ENCODE results near the gene MCC.
"Not testable (repeated sequence)": the region's sequence is repeated elsewhere in the genome, so short reads cannot be mapped to it uniquely, and the experiment has no call there.

Gene MCC

DNA sequence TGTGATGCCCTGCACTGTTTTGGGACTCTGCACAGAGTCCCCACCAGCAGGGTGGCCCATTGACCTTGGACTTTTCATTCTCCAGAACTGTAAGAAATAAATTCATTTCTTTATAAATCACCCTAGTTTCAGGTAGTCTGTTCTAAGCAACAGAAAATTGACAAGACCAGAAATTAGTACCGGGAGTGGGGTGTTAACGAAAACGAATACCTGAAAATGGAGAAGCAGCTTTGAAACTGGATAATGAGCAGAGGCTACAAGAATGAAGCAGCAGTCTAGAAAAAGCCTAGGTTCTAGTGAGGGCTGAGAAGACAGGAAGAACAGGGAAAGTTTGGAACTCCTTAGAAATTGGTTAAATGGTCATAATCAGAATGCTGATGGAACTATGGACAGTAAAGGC, 2.1 kb upstream of the MCC start:
- no peak for DNase-seq (ENCODE audit: low read depth)

DNA sequence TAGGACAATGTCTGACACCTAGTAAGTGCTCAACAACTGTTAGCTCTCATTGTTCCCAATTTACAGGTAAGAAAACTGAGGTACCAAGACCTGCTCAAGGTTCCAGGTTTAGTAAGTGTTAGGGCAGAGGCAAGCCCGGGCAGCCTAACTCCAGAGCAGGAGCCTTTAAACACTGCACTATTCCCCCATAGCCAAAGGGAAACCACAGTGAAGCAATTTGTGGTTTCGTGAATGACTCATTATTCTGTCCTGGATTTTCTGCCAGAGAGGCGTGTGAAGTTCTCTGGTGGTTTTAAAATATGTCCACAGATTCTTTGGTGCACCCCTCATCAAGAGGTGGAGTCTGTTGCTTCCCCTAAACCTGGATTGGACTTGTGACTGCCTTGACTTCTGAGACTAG, 1.0 kb upstream of the MCC start:
- DNase-seq (ENCODE audit: low read depth), result no peak

- no peak for DNase-seq (ENCODE audit: low read depth)
Observed at GRCh38 chr5:113488645-113489184, 462 bp upstream of the MCC start.

DNA sequence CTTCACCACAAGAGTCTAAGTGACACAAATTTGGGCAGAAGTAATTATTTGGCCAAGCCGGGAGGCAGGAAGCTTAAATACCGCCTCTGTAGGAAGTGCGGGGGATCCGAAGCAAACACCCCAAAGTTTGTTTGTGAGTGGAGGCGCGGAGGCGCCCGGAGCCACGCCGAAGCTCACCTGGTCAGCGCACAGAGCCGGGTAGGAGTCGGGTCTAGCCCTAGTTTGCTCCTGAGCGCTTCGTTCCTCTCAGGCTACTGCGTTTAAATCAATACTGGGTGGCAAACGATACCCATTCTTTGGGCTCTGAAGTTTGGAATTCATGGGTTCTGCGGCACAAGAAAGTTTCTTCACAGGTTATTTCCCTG, 855 bp downstream of the MCC start:
- DNase-seq (ENCODE audit: low read depth), result no peak

GRCh38 chr5:113480243-113480642, 8.0 kb downstream of the MCC start:
- DNase-seq (ENCODE audit: low read depth), result no peak

- DNase-seq (ENCODE audit: low read depth), result no peak
Observed at GRCh38 chr5:113478691-113479090, 9.6 kb downstream of the MCC start.

DNA sequence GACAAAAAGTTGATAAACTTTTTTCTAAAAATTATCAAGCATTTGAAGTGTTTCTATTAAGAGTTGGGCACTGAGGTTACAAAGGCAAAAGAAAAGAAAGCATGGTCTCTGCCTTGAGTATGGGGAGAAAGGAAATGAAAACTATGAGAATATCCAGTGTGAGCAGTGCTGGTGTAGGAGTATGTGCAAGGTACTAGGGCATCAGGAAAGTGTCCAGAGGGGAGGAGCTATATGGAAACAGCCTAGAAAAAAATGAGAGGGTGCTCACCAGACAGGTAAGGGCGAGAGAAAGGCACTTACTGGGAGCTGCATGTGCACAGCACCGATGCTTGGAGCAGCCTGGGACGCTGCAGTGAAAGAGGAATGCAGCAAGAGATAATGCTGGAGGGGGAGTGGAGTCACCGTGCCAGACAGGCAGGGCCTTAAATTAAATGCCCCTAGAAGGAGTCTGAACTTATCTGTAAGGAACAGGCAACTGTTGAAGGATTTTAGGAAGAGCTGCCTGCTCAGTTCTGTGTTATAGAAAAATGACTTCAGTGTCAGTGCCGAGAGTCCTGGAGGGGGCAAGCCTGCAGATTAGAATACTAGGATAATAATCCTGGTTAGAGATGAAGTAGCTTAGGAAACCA, 14.0 kb downstream of the MCC start:
- DNase-seq (ENCODE audit: low read depth), result no peak

GRCh38 chr5:113463032-113463431, 25.2 kb downstream of the MCC start:
- DNase-seq (ENCODE audit: low read depth), result no peak

DNA sequence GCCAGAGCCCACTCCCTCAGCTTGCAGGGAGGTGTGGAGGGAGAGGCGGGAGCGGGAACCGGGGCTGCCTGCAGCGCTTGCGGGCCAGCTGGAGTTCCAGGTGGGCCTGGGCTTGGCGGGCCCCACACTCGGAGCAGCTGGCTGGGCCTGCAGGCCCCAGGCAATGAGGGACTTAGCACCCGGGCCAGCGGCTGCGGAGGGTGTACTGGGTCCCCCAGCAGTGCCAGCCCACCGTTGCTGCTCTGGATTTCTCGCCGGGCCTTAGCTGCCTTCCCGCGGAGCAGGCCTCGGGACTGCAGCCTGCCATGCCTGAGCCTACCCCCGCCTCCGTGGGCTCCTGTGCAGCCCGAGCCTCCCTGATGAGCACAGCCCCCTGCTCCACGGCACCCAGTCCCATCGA, 31.1 kb downstream of the MCC start:
- DNase-seq (ENCODE audit: low read depth), result not testable (repeated sequence)

DNA sequence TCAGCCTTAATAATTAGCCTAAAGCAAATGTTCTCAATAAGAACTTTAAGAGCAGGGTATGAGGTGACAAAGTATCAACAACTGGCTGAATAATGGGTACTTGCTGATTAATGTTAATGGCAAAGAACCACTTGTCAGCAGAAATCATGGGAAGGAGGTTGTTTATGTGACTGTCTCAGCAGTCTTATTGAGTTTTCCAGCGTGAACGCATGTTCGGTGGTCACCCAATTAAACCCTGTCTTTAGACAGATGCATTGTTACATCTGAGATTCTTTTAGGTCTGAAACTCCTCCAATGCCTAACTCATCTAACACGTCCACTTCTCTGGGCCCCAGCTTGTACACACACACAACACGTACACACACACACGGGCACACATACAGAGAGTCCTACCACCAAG, 35.3 kb downstream of the MCC start:
- no peak for DNase-seq (ENCODE audit: low read depth)

- DNase-seq (ENCODE audit: low read depth), result no peak
Observed at GRCh38 chr5:113451797-113452196, 36.5 kb downstream of the MCC start.

- DNase-seq (ENCODE audit: low read depth), result no peak
Observed at GRCh38 chr5:113450929-113451328, 37.3 kb downstream of the MCC start.

- DNase-seq (ENCODE audit: low read depth), result no peak
Observed at GRCh38 chr5:113450462-113450861, 37.8 kb downstream of the MCC start.

DNA sequence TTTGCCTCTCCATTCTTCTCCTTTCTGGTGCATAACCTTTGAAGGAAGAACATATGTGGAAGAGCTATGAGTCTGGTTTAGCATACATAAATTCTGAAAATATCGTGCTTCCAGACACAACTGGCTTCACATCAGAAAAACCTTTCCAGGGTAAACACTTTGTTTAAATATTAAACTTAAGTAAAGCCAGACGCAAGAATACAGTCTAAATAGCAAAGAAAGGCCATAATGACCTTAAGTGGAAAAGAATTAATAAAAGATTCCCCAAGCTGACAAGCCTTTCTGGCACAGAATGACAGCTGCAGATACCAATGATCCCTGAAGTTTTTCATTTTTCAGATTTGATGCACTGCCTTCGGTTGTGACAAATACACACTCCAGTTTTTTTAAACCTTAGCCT, 40.0 kb downstream of the MCC start:
- DNase-seq (ENCODE audit: low read depth), result no peak

DNA sequence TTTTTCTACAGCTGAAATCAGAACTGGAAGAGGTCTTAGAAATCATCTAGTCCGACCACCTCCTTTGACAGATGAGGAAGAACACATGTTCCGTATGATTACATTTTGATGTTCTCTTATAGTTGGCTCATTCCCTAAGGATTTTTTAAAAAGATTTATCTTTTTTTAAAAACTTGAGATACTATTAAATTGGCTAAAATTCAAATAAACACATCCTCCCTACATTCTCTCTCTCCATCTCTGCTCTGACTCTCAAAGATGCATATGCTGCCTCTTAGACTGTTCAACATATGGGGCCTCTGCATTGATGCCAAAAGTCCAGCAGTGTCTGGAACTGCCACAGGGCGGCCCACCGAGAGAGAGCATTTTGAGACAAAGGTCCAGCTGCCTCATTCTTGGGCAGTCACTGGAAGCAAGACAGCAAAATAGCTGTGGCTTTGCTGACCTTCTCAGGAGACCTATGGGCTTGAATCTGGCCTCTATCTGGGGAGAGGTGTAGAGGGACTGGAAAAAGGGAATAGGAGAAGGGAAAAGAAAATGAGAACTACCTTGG, 40.7 kb downstream of the MCC start:
- DNase-seq (ENCODE audit: low read depth), result no peak

GRCh38 chr5:113446358-113446927, 41.8 kb downstream of the MCC start:
- no peak for DNase-seq (ENCODE audit: low read depth)

GRCh38 chr5:113437111-113437510, 51.1 kb downstream of the MCC start:
- DNase-seq (ENCODE audit: low read depth), result no peak

DNA sequence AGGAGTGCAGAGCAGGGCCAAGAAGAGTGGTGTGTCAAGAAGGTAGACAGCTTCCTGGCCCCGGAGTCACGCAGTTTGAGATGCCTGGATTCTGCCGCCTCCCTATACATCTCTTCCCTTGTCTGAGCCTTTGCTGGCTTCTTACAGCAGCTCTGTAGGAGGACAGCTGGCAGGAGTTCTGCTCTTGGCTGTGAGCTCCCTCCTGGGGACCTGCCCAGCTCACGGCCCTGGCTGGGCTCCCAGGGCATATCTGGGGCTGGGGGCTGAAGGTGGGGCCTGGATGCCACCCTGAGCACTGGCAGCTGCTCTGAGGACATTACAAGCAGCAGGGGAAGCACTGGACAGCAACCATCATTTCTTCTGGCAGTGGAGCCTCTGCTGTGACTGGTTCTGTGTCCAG, 52.7 kb downstream of the MCC start:
- DNase-seq (ENCODE audit: low read depth), result no peak

GRCh38 chr5:113434889-113435288, 53.4 kb downstream of the MCC start, which contains the start of gene TSSK1B:
TSSK1B (minus strand) TSS chr5:113434989; CDS start chr5:113434839, 150 bp downstream.
- no peak for DNase-seq (ENCODE audit: low read depth)

DNA sequence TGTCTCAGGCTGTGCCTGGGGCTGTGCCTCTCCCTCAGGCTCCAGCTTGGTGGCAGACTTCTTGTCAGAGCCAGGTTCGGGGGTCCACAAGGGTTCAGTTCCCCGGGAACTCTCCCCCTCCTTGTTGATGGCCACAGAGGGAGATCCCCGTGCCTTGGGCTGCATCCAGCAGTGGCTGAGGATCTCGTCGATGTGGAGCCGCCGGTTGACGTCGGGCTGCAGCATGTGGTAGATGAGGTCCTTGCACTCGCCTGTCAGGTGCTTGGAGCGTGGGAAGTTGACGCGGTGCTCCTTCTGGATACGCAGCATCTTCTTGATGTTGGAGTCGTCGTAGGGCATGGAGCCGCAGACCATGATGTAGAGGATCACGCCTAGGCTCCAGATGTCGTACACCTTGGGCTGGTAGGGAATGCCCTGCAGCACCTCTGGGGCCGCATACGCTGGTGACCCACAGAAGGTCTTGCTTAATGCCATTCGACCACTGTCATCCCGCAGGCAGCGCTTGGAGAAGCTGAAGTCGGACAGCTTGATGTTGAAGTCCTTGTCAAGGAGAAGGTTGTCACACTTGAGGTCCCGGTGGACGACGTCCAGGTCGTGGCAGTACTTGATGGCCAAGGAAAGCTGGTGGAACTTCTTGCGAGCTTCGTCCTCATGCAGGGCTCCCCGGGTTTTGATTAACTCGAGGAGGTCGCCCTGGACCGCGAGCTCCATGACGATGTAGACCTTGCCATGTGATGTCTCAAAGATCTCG, 54.2 kb downstream of the MCC start:
- DNase-seq (ENCODE audit: low read depth), result no peak

DNA sequence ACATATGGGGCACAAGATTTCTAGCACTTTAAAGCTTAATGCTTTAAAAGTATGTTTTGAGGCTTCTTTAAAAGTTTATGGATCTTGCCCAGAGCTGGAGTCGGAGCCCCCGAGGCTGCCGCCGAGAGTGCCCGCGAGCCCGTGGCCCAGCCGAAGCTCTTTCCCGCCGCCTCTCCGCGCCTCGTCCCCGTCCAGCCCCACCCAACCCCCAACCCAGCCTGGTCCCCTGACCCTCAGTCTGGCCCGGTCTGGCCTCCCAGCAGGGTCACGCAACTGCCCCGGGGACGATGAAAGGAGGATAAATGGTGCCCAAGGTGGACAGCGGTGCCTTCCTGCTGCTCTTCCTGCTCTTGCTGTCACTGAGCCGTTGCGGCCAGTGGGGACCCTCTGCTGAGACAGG, 55.2 kb downstream of the MCC start:
- DNase-seq (ENCODE audit: low read depth), result no peak

DNA sequence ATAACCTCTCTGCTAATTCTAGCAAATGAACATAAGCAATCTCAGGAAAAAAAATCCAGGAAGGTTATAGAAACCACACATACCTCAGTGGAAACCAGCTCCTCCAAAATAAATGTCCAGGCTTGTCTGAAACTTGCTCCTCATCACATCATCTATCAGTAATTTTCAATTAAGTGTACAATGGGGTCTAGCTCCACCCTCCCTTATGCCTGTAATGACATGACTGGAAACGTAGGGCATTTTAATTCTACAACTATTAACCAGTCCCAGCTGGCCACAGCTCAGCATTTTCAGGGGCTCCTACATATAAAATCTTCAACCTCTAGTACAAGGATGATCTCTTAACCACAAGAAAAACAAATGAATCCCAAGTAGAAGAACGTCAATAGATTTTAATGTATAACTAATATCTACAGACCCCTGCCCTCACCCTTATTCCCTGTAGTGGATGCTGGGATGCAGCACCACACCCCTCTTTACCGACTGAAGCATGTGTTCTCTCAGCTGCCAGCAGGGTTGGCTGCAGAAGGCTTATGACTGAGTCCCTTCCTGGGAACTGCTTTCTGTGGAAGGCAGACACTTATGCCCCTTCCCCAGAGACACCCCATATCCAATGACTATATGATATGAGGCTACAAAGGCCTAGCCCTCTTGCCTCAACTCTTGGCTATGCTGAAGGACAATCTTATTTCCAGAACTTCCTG, 60.2 kb downstream of the MCC start:
- DNase-seq (ENCODE audit: low read depth), result no peak

All from T-helper 22 cell (primary cell).